GM21737 (cell line): ENCODE measurements around the gene MRPL50.
"Not testable (repeated sequence)": the region's sequence is repeated elsewhere in the genome, so short reads cannot be mapped to it uniquely, and the experiment has no call there.

Source experiments
- ATAC-seq: cut with Tn5 transposase; IDR thresholded peaks from one replicate; pipeline ENCODE4 v1.9.1; 2021; ENCODE audit warnings: mild to moderate bottlenecking, moderate library complexity; ENCODE audit not compliant: unreplicated experiment

Gene MRPL50

DNA sequence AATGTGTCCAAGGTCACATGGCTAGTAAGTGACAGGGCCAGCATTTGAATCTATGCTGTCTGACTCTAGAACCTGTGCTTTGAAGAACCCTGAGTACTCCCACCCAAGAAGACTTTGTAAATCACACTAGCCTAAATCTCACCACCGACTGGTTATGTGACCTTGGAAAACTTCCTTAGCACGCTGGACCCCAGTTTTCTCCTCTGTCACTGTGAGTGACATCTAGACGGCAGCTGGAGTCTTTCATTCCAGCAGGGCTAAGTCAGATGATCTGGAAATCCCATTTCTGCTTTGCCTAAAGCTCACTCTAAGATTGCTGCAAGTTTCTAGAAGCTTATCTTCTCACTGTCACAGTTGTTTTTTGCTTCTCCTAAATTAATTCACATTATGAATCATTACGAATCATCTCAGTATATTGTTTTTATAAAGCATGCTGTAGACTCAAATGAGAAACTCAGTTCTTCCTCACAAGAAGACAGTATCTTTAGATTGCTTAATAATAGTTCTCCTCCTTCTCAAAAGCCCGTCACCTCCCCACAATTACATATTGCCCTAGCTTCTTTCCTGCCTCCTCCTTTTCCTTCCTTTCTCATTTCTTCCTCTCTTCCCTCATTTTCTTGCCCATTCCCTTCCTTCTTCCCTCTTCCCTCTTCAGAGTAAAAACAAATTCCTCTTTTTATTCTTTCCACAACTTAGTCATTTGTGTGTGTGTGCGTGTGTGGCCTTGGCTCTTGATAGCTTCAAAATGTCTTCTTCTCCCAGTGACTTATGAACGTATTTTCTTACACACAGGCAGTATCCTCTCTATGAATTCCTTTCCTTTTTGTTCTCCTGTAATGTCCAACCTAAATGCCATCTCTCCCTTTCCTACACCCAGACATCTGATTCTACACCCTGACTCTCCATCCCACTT is 20.4 kb upstream of the MRPL50 start:
- no peak for ATAC-seq

- ATAC-seq: no peak
These were observed 19.6 kb upstream of the MRPL50 start for GRCh38 chr9:101417977-101418376.

- no peak for ATAC-seq
These were observed 19.0 kb upstream of the MRPL50 start for GRCh38 chr9:101417389-101417788.

GRCh38 chr9:101415578-101415977 is 17.2 kb upstream of the MRPL50 start:
- no peak for ATAC-seq

DNA sequence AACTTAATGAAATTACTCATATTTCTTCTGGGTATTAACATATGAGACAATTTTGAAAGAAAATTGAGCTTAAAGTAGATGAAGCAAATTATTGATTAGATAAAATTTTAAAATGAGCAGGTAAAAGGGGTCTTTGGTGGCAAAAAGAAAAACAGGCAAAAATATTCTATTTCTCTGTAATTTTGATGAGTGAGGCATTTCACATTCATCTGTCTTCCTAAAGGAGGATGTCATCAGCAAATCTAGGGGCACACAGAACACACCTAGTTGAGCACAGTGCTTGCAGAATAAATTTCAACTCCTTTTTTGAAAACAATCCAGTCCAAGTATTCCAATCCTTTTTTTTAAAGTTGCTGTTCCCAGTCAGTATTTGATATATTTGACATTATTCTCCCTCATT is 16.4 kb upstream of the MRPL50 start:
- no peak for ATAC-seq

DNA sequence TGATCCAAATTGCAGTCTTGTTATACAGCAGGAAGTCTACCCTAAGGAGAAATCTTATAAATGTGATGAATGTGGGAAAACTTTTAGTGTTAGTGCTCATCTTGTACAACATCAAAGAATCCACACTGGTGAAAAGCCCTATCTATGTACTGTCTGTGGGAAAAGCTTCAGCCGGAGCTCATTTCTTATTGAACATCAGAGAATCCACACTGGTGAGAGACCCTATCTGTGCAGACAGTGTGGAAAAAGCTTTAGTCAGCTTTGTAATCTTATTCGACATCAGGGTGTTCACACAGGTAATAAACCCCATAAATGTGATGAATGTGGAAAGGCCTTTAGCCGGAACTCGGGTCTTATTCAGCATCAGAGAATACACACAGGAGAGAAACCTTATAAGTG is 10.7 kb upstream of the MRPL50 start:
- ATAC-seq: no peak

- no peak for ATAC-seq
These were observed 10.1 kb upstream of the MRPL50 start for GRCh38 chr9:101408374-101409078.

DNA sequence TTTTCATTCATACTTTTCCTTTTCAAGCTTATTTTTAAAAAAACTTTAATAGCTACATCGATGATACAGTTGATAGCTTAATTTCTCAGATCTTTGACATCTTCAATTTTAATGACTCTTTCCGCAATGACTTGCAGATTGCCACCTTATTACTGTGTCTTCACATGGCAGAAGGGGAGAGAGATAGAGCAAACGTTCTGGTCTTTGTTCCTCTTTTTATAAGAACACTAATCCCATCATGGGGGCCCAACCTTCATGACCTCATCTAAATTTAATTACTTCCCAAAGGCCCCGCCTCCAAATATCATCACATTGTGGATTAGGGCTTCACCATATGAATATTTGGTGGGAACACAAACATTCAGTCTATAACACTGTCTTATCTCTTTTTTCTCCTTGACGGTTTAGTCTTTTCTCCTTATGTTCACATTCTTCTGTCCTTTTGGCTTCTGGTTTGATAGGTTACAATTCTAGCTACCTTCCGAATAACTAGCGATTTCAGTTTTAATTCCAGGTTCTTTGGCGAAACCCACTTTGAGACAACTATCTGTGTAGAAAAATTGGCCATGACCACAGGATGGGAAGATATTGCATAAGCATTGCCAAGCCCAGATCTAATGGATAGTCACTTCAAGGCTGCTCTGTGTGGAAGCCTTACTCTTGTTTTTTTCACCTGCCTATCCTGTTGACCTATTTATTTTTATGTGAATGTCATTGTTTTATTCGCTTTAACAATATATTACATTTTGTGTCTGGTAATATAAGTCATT is 5.3 kb upstream of the MRPL50 start:
- no peak for ATAC-seq

DNA sequence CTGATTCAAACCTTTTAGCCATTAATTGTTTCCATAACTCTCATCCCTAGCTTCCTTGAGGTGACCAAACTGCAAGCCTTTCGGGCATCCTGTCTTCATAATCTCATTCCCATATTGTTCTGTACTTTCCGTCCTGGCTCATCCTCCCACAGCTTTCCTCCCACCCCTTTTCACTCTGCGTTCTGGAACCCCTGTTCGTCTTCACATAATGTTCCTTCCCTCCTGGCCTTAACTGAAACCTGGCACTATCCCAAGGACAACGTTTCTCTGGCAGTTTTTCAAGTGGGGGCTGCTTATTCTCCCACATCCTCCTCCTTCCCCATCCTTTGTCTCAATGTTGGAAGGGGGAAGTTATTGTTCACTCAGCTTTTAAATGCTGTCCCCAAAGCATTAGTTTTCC is 1.7 kb upstream of the MRPL50 start:
- no peak for ATAC-seq

DNA sequence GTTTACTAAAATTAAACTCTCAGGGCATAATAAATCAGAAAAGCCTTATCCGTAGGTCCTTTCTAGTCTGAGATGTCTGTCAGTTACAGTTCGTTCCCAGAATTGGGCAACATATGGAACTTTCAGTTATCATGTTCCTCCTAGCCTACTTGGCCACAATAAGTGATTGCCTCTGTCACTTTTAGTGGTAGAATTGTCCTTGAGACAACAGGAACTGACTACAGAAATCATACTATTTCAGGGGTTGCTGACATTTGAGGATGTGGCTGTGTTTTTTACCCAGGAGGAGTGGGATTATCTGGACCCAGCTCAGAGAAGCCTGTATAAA is 1.2 kb upstream of the MRPL50 start:
- ATAC-seq: no peak

DNA sequence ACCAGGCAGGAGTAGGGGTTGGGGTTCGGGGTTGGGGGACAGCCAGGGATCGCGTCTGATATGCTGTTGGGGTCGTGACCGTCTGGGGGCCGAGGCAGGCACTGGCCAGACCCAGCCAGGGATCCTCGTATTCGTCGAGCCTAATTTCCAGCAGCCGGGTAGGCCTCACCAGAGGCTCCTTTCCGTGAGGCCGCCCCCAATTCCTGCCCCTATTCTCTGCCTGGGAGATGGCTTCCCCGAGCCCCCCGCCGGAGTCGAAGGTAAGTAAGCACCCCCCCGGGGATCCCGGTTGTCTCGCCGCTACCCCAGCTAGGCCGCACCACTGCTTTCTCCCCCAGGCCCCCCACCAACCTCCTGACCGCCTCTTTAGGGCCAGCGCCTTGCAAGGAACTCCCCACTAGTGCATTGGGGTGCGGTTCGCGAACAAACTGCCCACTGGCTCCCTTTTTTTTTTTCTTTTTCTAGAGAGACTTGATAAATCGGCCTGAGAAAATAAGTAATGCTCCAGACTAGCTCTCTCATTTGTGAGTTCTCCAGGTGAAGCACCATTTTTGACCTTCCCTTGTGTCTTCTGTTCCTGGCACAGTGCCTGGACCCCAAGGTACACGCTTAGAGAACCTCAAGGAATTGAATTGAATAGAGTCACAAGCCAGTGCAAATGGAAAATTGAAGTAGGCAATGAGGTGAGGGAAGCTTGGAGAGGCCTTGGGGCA is 668 bp upstream of the MRPL50 start:
- no peak for ATAC-seq

DNA sequence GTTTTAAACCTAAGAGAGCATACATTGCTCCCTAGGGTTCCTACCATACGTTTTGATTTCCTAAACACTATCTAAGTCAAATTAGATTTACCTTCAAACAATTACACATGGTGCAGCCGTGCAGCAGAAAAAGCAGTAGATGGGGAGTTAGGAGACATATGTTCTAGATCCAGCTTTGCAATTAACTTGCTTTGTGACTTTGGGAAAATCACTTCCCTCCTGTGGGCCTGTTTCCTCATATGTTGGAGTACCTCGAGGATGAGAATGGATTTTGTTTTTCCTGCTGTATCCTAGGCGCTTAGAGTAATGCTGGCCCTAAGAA is 711 bp downstream of the MRPL50 start:
- no peak for ATAC-seq

- ATAC-seq: no peak
These were observed 3.7 kb downstream of the MRPL50 start for GRCh38 chr9:101394687-101395086.

DNA sequence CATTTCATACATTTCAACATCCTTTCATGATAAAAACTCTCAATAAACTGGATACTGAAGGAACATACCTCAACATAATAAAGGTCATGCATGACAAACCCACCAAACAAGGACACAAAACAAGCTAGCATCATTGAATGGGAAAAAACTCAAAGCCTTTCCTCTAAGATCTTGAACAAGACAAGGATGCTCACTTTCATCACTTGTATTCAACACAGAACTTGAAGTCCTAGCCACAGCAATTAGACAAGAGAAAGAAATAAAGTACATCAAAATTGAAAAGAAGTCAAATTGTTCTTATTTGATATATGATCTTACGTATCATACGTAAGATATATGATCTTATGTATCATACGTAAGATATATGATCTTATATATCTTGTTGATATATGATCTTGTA is 5.3 kb downstream of the MRPL50 start:
- no peak for ATAC-seq

GRCh38 chr9:101388507-101388993 is 9.9 kb downstream of the MRPL50 start:
- ATAC-seq: no peak

DNA sequence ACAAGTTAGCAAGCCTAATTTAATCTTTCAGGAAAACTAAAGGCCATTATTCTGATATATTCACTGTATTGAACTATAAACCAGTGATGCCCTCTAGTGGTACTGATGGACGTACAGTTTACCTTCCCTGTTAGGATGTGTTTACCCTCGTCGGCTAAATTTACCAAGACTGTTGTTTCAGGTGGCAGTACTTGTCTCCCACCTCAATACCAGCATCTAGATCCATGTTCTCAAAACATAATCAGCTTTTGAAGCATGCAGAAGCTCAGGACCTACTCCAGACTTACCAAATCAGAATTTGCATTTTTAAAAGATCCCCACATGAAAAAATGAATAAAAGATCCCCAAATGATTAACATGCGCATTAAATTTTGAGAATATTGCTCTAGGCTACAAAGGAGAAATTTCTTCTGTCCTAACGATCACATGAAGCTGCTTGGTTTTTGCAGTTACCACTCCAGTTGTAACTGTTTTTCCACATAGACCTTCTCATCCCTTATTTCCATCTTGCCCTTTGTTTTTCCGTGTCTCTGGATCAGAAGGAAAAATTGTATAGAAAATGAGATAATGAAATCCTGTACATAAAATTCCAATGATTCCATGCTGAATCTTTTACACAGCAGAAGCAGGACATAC is 10.4 kb downstream of the MRPL50 start:
- ATAC-seq: no peak

- ATAC-seq: not testable (repeated sequence)
These were observed 13.4 kb downstream of the MRPL50 start, which contains the start of gene BAAT for GRCh38 chr9:101384873-101385536. TSS of gene BAAT (minus strand) at chr9:101385006. CDS start at chr9:101371404, 13,602 bp downstream.

DNA sequence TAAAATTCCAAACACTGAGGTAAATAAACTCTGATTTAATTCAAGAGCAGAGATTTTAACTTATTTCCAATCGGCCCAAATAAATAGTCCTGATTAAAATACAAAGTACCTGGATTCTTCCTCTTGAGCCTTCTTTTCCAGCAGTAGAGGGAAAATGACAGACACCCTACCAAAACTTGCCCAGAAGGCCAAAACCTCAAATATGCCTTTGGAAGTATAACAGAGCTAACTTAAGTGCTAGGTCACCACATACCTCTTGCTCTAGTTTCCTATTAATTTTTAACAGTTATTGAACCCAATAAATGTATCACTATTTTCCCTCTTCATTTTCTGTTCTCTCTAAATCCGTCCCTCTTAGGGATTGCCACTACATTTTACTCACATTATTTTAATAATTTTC is 15.1 kb downstream of the MRPL50 start:
- no peak for ATAC-seq

DNA sequence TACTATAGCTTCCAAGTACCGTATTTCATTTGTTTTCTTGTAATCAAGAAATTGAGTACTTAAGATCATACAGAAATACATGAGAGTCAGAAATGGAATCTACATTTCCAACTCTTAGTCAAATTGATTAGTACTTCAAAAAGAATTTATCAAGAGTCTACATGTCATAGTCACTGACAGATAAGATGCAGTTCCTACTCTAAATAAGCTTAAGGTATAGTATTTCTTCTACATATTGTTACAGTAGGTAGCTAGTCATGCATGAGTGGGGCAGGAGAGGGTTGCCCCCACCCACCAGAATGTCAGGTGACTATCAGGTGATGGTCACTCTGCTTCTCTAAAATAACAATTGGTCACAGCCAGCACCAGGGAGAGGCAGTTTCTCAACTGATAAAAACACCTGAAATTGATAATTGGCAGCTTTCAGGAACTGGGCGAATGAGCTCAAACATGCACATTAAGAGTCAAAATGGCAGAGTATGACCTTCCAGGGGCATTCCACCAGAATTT is 16.5 kb downstream of the MRPL50 start:
- no peak for ATAC-seq

DNA sequence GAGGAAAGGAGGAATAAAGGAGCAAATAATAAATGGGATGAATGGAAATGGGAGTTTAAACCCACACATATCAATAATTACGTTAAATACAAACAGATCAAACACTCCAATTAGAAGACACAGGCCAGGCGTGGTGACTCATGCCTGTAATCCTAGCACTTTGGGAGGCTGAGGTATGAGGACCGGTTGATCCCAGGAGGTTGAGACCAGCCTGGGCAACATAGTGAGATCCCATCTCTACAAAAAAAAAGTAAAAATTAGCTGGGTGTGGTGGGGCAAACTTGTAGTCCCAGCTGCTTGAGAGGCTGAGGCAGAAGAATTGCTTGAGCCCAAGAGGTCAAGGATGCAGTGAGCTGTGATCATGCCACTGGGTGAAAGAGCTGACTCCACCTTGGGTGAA is 17.3 kb downstream of the MRPL50 start:
- no peak for ATAC-seq
